Thyroid gland (tissue), 4 donors: Measurements from ENCODE around the gene TUBG1. TPM values are rescaled to one million over a fixed set of nuclear protein-coding genes. Genes with fewer than 3 reads are reported as not detected.

Source experiments
- DNase-seq, 2 donors: peaks; one replicate each; pipeline ENCODE4 v3.0.0-alpha.2; 2019
- H3K27ac ChIP-seq, 3 donors: fragments of 200-600 bp; sonication (generic); 1 replicate in 2 of 3; 2 replicates in 1 of 3; pipeline ENCODE4 v1.5.1; 2016 to 2019; ENCODE audit warnings: mild to moderate bottlenecking in 1 of 3, moderate library complexity in 1 of 3
- H3K27me3 ChIP-seq: fragments of 200-600 bp; sonication (generic); one replicate; pipeline ENCODE4 v1.5.1; 2019
- H3K36me3 ChIP-seq, 2 donors: fragments of 200-600 bp; sonication (generic); one replicate each; pipeline ENCODE4 v1.5.1; 2016 to 2019
- H3K4me1 ChIP-seq, 2 donors: fragments of 200-600 bp; sonication (generic); one replicate each; pipeline ENCODE4 v1.5.1; 2017 to 2019
- H3K4me3 ChIP-seq, 3 donors: fragments of 200-600 bp; sonication (generic); replicated peaks in 1 of 3; 1 replicate in 2 of 3; 2 replicates in 1 of 3; pipeline ENCODE4 v1.5.1; 2016; ENCODE audit warnings: mild to moderate bottlenecking in 1 of 3
- H3K9me3 ChIP-seq: fragments of 200-600 bp; sonication (generic); one replicate; pipeline ENCODE4 v1.5.1; 2017
- POLR2A ChIP-seq, 2 donors: fragments of 450-650 bp; IDR thresholded peaks; one replicate each; pipeline ENCODE4 v1.6.1; 2017; ENCODE audit warnings: antibody characterized with exemption in 2 of 2, mild to moderate bottlenecking in 2 of 2, moderate library complexity in 1 of 2
- WGBS, 2 donors: methylation state at CpG; one replicate each; pipeline ENCODE4 v1.1.5; 2017; 5-methylcytosine and 5-hydroxymethylcytosine counted together
- intact Hi-C: fragments of 100-400 bp; cut with DNase I; formaldehyde crosslinking; loops from one replicate; pipeline ENCODE4 v1.15.1; 2023
- total RNA-seq, 4 donors: library from RNA; depleted of rRNA; stranded (reverse); fragments of >200 nt; gene quantifications; one replicate each; pipeline ENCODE4 v1.2.3, GENCODE V29; 2016
- TF ChIP-seq, protein P1 (sequence below), 6 experiments: fragments of 200-600 bp in 3 of 6; fragments of 450-650 bp in 3 of 6; sonication (generic) in 3 of 6; IDR thresholded peaks; one replicate each; pipeline ENCODE4 v1.5.1; 2016 to 2019; ENCODE audit warnings: antibody characterized with exemption in 6 of 6, mild to moderate bottlenecking in 2 of 6, inconsistent platforms in 1 of 6, moderate library complexity in 1 of 6

Gene TUBG1
- total RNA-seq, 4 donors from 2014 or later, result 17.1 to 45.6 (median 31.7) TPM

DNA sequence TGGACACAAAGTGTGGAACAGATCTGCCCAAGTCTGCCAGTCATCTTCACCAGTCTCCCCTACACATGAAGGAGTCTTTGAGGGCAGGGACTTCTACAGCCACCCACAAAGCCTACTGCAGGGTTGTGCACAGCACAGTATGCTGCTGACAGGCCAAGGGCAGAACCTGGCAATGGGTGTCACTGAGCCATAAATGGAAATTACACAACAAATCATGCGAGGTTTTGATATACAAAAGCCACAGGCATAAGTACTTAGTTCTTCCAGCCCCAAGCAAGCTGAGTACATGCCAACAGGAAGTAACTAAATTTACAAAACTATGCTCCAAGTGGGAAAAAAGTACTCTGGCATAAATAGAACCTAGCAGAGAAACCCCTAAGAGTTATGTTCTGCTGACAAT is 24.1 kb upstream of the TUBG1 start:
- Histone ChIP-seq H3K4me1 (peaks cover 0 to 6% of the 10 kb centered on the region in 2 donors), H3K27ac (no peak overlapping the region), H3K9me3 (no peaks in the 10 kb centered on the region), H3K36me3 (peaks cover 56 to 71% of the 10 kb centered on the region in 2 donors), H3K27me3 (no peaks in the 10 kb centered on the region), H3K4me3 (no peak overlapping the region)
- intact Hi-C loops, result no loop called here
- TF ChIP-seq, protein P1, sequence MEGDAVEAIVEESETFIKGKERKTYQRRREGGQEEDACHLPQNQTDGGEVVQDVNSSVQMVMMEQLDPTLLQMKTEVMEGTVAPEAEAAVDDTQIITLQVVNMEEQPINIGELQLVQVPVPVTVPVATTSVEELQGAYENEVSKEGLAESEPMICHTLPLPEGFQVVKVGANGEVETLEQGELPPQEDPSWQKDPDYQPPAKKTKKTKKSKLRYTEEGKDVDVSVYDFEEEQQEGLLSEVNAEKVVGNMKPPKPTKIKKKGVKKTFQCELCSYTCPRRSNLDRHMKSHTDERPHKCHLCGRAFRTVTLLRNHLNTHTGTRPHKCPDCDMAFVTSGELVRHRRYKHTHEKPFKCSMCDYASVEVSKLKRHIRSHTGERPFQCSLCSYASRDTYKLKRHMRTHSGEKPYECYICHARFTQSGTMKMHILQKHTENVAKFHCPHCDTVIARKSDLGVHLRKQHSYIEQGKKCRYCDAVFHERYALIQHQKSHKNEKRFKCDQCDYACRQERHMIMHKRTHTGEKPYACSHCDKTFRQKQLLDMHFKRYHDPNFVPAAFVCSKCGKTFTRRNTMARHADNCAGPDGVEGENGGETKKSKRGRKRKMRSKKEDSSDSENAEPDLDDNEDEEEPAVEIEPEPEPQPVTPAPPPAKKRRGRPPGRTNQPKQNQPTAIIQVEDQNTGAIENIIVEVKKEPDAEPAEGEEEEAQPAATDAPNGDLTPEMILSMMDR (IDR thresholded peaks at IDR 0.05), result no peak
- no peak for TF ChIP-seq POLR2A (IDR thresholded peaks at IDR 0.05)
- WGBS, 2 donors, result 43 to 85% methylated on average over 1 of the region's 1 CpG
- no peak for DNase-seq

DNA sequence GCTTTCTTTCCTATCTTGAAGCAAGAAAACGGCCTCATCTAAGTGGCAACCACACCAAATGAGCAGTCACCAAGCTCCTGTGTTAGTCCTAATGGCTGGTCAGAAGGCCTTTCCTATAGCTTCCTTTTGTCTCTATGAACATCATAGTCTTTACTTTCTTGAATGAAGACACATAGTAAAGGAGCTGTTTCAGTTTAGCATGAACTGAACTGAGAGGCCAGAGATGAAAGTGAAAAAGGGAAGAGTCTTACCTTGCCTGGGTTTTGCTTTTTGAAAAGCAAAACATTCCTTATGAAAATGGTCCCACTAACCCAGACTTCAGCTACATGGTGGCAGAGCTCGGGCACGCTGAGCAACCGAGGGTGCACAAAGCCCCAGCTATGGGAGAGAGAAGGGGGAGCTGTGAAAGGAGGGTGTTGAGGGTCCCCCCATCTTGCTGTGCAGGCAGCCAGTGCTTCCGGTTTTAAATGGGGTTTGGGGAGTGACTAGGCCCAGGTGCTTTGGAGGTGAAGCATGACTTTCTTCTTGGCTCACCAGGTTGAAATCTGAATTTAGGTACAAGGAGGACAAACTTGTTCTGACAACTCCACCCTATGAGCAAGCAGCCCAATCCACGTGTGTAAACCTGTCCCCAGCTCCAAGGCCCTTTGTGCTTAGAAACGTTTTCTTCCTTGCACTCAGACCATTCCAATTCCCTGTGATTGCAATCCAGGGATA is 22.8 kb upstream of the TUBG1 start:
- no peak for DNase-seq
- no peaks in the 10 kb centered on the region for H3K9me3 ChIP-seq
- intact Hi-C loops, result no loop called here
- no peak overlapping the region for H3K4me3 ChIP-seq
- no peak overlapping the region for H3K27ac ChIP-seq
- TF ChIP-seq, protein P1 (IDR thresholded peaks at IDR 0.05), result no peak
- TF ChIP-seq POLR2A (IDR thresholded peaks at IDR 0.05), result no peak
- H3K4me1 ChIP-seq, result peaks cover 0 to 6% of the 10 kb centered on the region in 2 donors
- 84 to 88% methylated on average over 7 of the region's 7 CpGs for WGBS, 2 donors
- peaks cover 53 to 66% of the 10 kb centered on the region in 2 donors for H3K36me3 ChIP-seq
- no peaks in the 10 kb centered on the region for H3K27me3 ChIP-seq

DNA sequence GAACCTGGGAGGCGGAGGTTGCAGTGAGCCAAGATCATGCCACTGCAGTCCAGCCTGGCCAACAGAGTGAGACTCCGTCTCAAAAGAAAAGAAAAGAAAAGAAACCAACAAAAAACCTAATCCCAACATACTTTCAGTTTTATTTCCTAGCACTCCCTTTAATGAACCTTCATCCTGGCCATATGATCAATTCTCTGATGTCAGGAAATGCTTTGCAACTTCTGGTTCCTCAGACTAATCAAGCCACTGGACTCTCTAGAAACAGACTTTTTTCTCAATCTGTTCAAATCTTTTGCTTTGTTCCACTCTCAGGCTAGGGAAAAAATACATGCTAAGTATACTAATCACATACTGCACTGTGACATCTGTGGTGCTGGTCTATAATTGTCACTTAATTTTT is 18.6 kb upstream of the TUBG1 start:
- Histone ChIP-seq H3K27ac (no peak overlapping the region), H3K4me1 (peaks cover 0 to 6% of the 10 kb centered on the region in 2 donors), H3K9me3 (no peaks in the 10 kb centered on the region), H3K36me3 (peaks cover 15 to 25% of the 10 kb centered on the region in 2 donors), H3K4me3 (no peak overlapping the region), H3K27me3 (no peaks in the 10 kb centered on the region)
- TF ChIP-seq POLR2A (IDR thresholded peaks at IDR 0.05), result no peak
- TF ChIP-seq, protein P1 (IDR thresholded peaks at IDR 0.05), result no peak
- 95 to 96% methylated on average over 2 of the region's 2 CpGs for WGBS, 2 donors
- intact Hi-C loops, result no loop called here
- DNase-seq, result no peak

DNA sequence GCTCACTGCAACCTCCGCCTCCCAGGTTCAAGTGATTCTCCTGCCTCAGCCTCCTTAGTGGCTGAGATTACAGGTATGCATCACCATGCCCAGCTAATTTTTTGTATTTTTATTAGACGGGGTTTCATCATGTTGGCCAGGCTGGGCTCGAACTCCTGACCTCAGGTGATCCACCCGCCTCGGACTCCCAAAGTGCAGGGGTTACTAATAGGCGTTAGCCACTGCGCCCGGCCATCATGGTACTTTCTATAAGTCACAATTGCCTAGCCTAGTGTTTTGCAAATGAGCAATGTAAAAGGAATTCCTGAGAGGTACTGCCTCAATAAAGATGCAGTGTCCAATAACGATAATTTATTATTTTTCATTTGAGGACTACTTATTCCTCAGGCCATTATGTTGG is 18.1 kb upstream of the TUBG1 start:
- 95 to 96% methylated on average over 9 of the region's 9 CpGs for WGBS, 2 donors
- DNase-seq, result no peak
- no peak for TF ChIP-seq POLR2A (IDR thresholded peaks at IDR 0.05)
- TF ChIP-seq, protein P1 (IDR thresholded peaks at IDR 0.05), result no peak
- Histone ChIP-seq H3K4me1 (peaks cover 0 to 6% of the 10 kb centered on the region in 2 donors), H3K36me3 (peaks cover 12 to 19% of the 10 kb centered on the region in 2 donors), H3K27me3 (no peaks in the 10 kb centered on the region), H3K4me3 (no peak overlapping the region), H3K27ac (no peak overlapping the region), H3K9me3 (no peaks in the 10 kb centered on the region)
- intact Hi-C loops, result no loop called here

DNA sequence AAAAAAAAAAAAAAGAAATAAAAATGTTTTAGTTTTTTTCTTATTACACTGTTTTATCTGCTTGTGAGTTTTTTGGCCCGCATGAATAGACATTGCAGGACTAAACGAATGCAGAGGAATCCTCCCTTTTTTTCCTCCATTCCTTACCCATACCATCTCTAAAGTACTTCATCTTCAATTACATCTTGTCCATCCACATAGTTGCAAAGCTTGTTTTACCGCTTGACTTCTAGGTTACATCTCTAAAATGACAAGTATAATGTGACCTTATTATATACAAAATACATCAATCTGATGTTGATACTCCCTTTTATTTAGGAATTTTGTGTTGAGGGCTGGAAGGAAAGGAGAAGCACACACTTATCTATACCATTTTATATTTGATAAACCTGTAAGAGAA is 13.1 kb upstream of the TUBG1 start:
- H3K27me3 ChIP-seq, result no peaks in the 10 kb centered on the region
- WGBS, 2 donors, result 80 to 85% methylated on average over 3 of the region's 3 CpGs
- no peak for TF ChIP-seq POLR2A (IDR thresholded peaks at IDR 0.05)

More for the DNA sequence above, 13.1 kb upstream of the TUBG1 start:
- no peak for DNase-seq
- Histone ChIP-seq H3K4me1 (peaks cover 8 to 9% of the 10 kb centered on the region in 2 donors), H3K9me3 (no peaks in the 10 kb centered on the region), H3K27ac (no peak overlapping the region), H3K36me3 (peaks cover 2 to 3% of the 10 kb centered on the region in 2 donors), H3K4me3 (no peak overlapping the region)
- intact Hi-C loops, result no loop called here
